ENCODE data around the gene ABHD5. TPM values are rescaled to one million over a fixed set of nuclear protein-coding genes. Genes with fewer than 3 reads are reported as not detected.

ABHD5 gene
- total RNA-seq, 1 donor from 2014 or later, result 8.1 TPM

- no peaks in the 10 kb centered on the region for H3K4me1 Mint-ChIP-seq (ENCODE audit: low read depth, unreplicated experiment)
- no peak for TF ChIP-seq CTCF (IDR thresholded peaks at IDR 0.05; ENCODE audit: partially characterized antibody, unreplicated experiment)
These were observed 57.4 kb downstream of the ABHD5 start for GRCh38 chr3:43748179-43748578.

GRCh38 chr3:43748645-43749044 lies 57.9 kb downstream of the ABHD5 start:
- Mint-ChIP-seq H3K4me3 (ENCODE audit: unreplicated experiment) (no peak overlapping the region), H3K27ac (ENCODE audit: unreplicated experiment) (no peak overlapping the region), H3K4me1 (ENCODE audit: low read depth, unreplicated experiment) (no peaks in the 10 kb centered on the region), H3K36me3 (ENCODE audit: unreplicated experiment) (peaks cover 9% of the 10 kb centered on the region), H3K9me3 (ENCODE audit: unreplicated experiment) (peaks cover 5% of the 10 kb centered on the region), H3K27me3 (ENCODE audit: unreplicated experiment) (no peaks in the 10 kb centered on the region)
- no peak for TF ChIP-seq CTCF (IDR thresholded peaks at IDR 0.05; ENCODE audit: partially characterized antibody, unreplicated experiment)
- DNase-seq, result no peak

More at GRCh38 chr3:43748179-43748578, 57.4 kb downstream of the ABHD5 start:
- Mint-ChIP-seq H3K9me3 (ENCODE audit: unreplicated experiment) (peaks cover 5% of the 10 kb centered on the region), H3K36me3 (ENCODE audit: unreplicated experiment) (peaks cover 9% of the 10 kb centered on the region), H3K4me3 (ENCODE audit: unreplicated experiment) (no peak overlapping the region), H3K27ac (ENCODE audit: unreplicated experiment) (no peak overlapping the region), H3K27me3 (ENCODE audit: unreplicated experiment) (no peaks in the 10 kb centered on the region)
- DNase-seq, result no peak

GRCh38 chr3:43752905-43753304 lies 62.2 kb downstream of the ABHD5 start:
- no peak overlapping the region for H3K4me3 Mint-ChIP-seq (ENCODE audit: unreplicated experiment)
- H3K27ac Mint-ChIP-seq (ENCODE audit: unreplicated experiment), result no peak overlapping the region
- H3K9me3 Mint-ChIP-seq (ENCODE audit: unreplicated experiment), result no peaks in the 10 kb centered on the region
- H3K27me3 Mint-ChIP-seq (ENCODE audit: unreplicated experiment), result no peaks in the 10 kb centered on the region
- H3K36me3 Mint-ChIP-seq (ENCODE audit: unreplicated experiment), result peaks cover 5% of the 10 kb centered on the region
- DNase-seq, result no peak
- H3K4me1 Mint-ChIP-seq (ENCODE audit: low read depth, unreplicated experiment), result no peaks in the 10 kb centered on the region
- TF ChIP-seq CTCF (IDR thresholded peaks at IDR 0.05; ENCODE audit: partially characterized antibody, unreplicated experiment), result no peak

GRCh38 chr3:43753741-43754715 lies 63.3 kb downstream of the ABHD5 start:
- H3K9me3 Mint-ChIP-seq (ENCODE audit: unreplicated experiment), result no peaks in the 10 kb centered on the region
- H3K4me1 Mint-ChIP-seq (ENCODE audit: low read depth, unreplicated experiment), result no peaks in the 10 kb centered on the region
- TF ChIP-seq CTCF (IDR thresholded peaks at IDR 0.05; ENCODE audit: partially characterized antibody, unreplicated experiment), result no peak
- H3K27me3 Mint-ChIP-seq (ENCODE audit: unreplicated experiment), result no peaks in the 10 kb centered on the region
- no peak for DNase-seq
- H3K4me3 Mint-ChIP-seq (ENCODE audit: unreplicated experiment), result no peak overlapping the region
- H3K27ac Mint-ChIP-seq (ENCODE audit: unreplicated experiment), result no peak overlapping the region
- H3K36me3 Mint-ChIP-seq (ENCODE audit: unreplicated experiment), result peaks cover 5% of the 10 kb centered on the region

Data from glutamatergic neuron (in vitro differentiated cells).